A549 (cell line): Measurements from ENCODE around the gene CCDC97. TPM values are rescaled to one million over a fixed set of nuclear protein-coding genes. Genes with fewer than 3 reads are reported as not detected.

Experiments used
- ATAC-seq, 2 experiments: fragments of 200-7000 bp in 1 of 2; fragments of >200 bp in 1 of 2; cut with Nextera tagmentation in 1 of 2; cut with Tn5 transposase in 1 of 2; 3 replicates each; pipeline versions ENCODE4 v1.8.0 to v1.9.1; 2018 to 2020; ENCODE audit warnings: mild to moderate bottlenecking in 1 of 2, moderate library complexity in 1 of 2
- CTCF ChIA-PET: fragments of 300-600 bp; sonication (Branson Sonifier 250); formaldehyde crosslinking; extraction: SDS; loops from one replicate; lab custom pipeline; 2021; ENCODE audit warnings: antibody characterized with exemption, inconsistent platforms; lab: Yijun Ruan, JAX
- POLR2A ChIA-PET: fragments of 350-600 bp; formaldehyde crosslinking; extraction: SDS; loops from one replicate; lab custom pipeline; 2021; ENCODE audit warnings: antibody characterized with exemption, inconsistent platforms; lab: Yijun Ruan, JAX
- DNase-seq, 2 experiments: peaks; one replicate each; pipeline versions ENCODE4 v3.0.0 to v3.0.0-alpha.2; 2011 to 2016; ENCODE audit warnings: low read depth in 1 of 2, low spot score in 1 of 2
- FAIRE-seq: peaks from 2 replicates; lab custom pipeline; 2011; peaks lifted over from hg19 to GRCh38; lab: Jason Lieb, UNC
- H3K27ac ChIP-seq, 2 experiments: fragments of >200 bp; sonication (Bioruptor Twin); formaldehyde crosslinking; 3 replicates each; pipeline ENCODE4 v1.5.1; 2016 to 2017
- H3K4me1 ChIP-seq: fragments of >200 bp; sonication (Bioruptor Twin); formaldehyde crosslinking; 3 replicates; pipeline ENCODE4 v1.6.1; 2016
- H3K4me2 ChIP-seq: fragments of >200 bp; sonication (Bioruptor Twin); formaldehyde crosslinking; 3 replicates; pipeline ENCODE4 v1.6.1; 2016
- H3K4me3 ChIP-seq: fragments of >200 bp; sonication (Bioruptor Twin); formaldehyde crosslinking; 3 replicates; pipeline ENCODE4 v1.5.1; 2016
- H3K9me3 ChIP-seq: fragments of >200 bp; sonication (Bioruptor Twin); formaldehyde crosslinking; 3 replicates; pipeline ENCODE4 v1.6.1; 2016
- CBX8 ChIP-seq: fragments of 200-600 bp; sonication (generic); IDR thresholded peaks from 2 replicates; pipeline ENCODE4 v1.6.1; 2016
- CEBPB ChIP-seq, 2 experiments: fragments of >200 bp in 1 of 2; sonication (Bioruptor Twin) in 1 of 2; formaldehyde crosslinking in 1 of 2; IDR thresholded peaks; 2 replicates each; pipeline ENCODE4 v1.6.1; 2012 to 2016
- CHD2 ChIP-seq: fragments of 150-350 bp; IDR thresholded peaks from 2 replicates; pipeline ENCODE4 v1.6.1; 2014; ENCODE audit warnings: low read length; ENCODE audit not compliant: partially characterized antibody
- CTCF ChIP-seq: fragments of >200 bp; sonication (Bioruptor Twin); formaldehyde crosslinking; IDR thresholded peaks from 3 replicates; pipeline ENCODE4 v1.5.1; 2016
- E2F6 ChIP-seq: IDR thresholded peaks from 2 replicates; pipeline ENCODE4 v1.6.1; 2012; ENCODE audit warnings: low read depth, borderline replicate concordance
- EHF ChIP-seq: fragments of 250-450 bp; sonication (Bioruptor Pico); IDR thresholded peaks from 2 replicates; pipeline ENCODE4 v1.5.0; 2020; ENCODE audit warnings: mild to moderate bottlenecking
- EP300 ChIP-seq, 2 experiments: fragments of >200 bp; sonication (Bioruptor Twin); formaldehyde crosslinking; IDR thresholded peaks; 2 replicates in 1 of 2; 3 replicates in 1 of 2; pipeline ENCODE4 v1.6.1; 2016 to 2017
- ESRRA ChIP-seq: fragments of 150-350 bp; IDR thresholded peaks from 2 replicates; pipeline ENCODE4 v1.6.1; 2014; ENCODE audit warnings: mild to moderate bottlenecking, low read length, borderline replicate concordance
- FOSL2 ChIP-seq, 2 experiments: fragments of 450-650 bp in 1 of 2; fragments of >200 bp in 1 of 2; sonication (Bioruptor Twin) in 1 of 2; formaldehyde crosslinking; IDR thresholded peaks; 2 replicates each; pipeline versions ENCODE4 v1.5.0 to v1.6.1; 2016 to 2020; ENCODE audit warnings: mild to moderate bottlenecking in 1 of 2, moderate library complexity in 1 of 2
- FOXS1 ChIP-seq: fragments of 250-450 bp; sonication (Bioruptor Pico); IDR thresholded peaks from 2 replicates; pipeline ENCODE4 v1.5.0; 2020; ENCODE audit warnings: mild to moderate bottlenecking, moderate library complexity
- HES2 ChIP-seq: fragments of >200 bp; sonication (Bioruptor Twin); formaldehyde crosslinking; IDR thresholded peaks from 2 replicates; pipeline ENCODE4 v1.6.1; 2016
- HEYL ChIP-seq: fragments of 250-450 bp; sonication (Bioruptor Pico); IDR thresholded peaks from 2 replicates; pipeline ENCODE4 v1.8.0; 2021; ENCODE audit warnings: mild to moderate bottlenecking, moderate library complexity
- HOXB13 ChIP-seq: fragments of 250-450 bp; sonication (Bioruptor Pico); IDR thresholded peaks from 2 replicates; pipeline ENCODE4 v1.5.0; 2020; ENCODE audit warnings: low read depth, mild to moderate bottlenecking, moderate library complexity
- HOXB5 ChIP-seq: fragments of 250-450 bp; sonication (Bioruptor Pico); IDR thresholded peaks from 2 replicates; pipeline ENCODE4 v1.5.0; 2020; ENCODE audit warnings: mild to moderate bottlenecking, moderate library complexity
- JUN ChIP-seq, 2 experiments: fragments of >200 bp; sonication (Bioruptor Twin); formaldehyde crosslinking; IDR thresholded peaks; 2 replicates in 1 of 2; 3 replicates in 1 of 2; pipeline ENCODE4 v1.6.1; 2016 to 2017
- JUNB ChIP-seq: fragments of >200 bp; sonication (Bioruptor Twin); formaldehyde crosslinking; IDR thresholded peaks from 2 replicates; pipeline ENCODE4 v1.6.1; 2016
- KDM5A ChIP-seq: fragments of 200-600 bp; sonication (generic); IDR thresholded peaks from 2 replicates; pipeline ENCODE4 v1.6.1; 2016; ENCODE audit warnings: antibody characterized with exemption, mild to moderate bottlenecking
- MAFK ChIP-seq: fragments of 450-650 bp; IDR thresholded peaks from 2 replicates; pipeline ENCODE4 v1.6.1; 2014; ENCODE audit not compliant: partially characterized antibody
- MAX ChIP-seq: IDR thresholded peaks from 2 replicates; pipeline ENCODE4 v1.6.1; 2012
- NPAS2 ChIP-seq: fragments of 250-450 bp; sonication (Bioruptor Pico); IDR thresholded peaks from 2 replicates; pipeline ENCODE4 v1.8.0; 2022; ENCODE audit warnings: mild to moderate bottlenecking, moderate library complexity, borderline replicate concordance
- NR3C1 ChIP-seq: fragments of >200 bp; sonication (Bioruptor Twin); formaldehyde crosslinking; IDR thresholded peaks from 3 replicates; pipeline ENCODE4 v1.6.1; 2017
- PHF8 ChIP-seq: fragments of 200-600 bp; sonication (generic); IDR thresholded peaks from 2 replicates; pipeline ENCODE4 v1.6.1; 2016; ENCODE audit warnings: low read depth, mild to moderate bottlenecking, antibody characterized with exemption, moderate library complexity, borderline replicate concordance
- POLR2AphosphoS2 ChIP-seq: conservative IDR thresholded peaks from 2 replicates; pipeline ENCODE4 v1.6.1; 2012; ENCODE audit warnings: low read length, improper control_type of control experiment, inconsistent platforms
- RAD21 ChIP-seq, 2 experiments: fragments of >200 bp in 1 of 2; sonication (Bioruptor Twin) in 1 of 2; formaldehyde crosslinking in 1 of 2; IDR thresholded peaks in 1 of 2; conservative IDR thresholded peaks in 1 of 2; 2 replicates in 1 of 2; 3 replicates in 1 of 2; pipeline ENCODE4 v1.6.1; 2012 to 2018; ENCODE audit warnings: inconsistent platforms in 1 of 2
- REST ChIP-seq: fragments of 200-600 bp; sonication (generic); IDR thresholded peaks from 2 replicates; pipeline ENCODE4 v1.6.1; 2016; ENCODE audit warnings: antibody characterized with exemption, mild to moderate bottlenecking, moderate library complexity
- TFCP2L1 ChIP-seq: fragments of 250-450 bp; sonication (Bioruptor Pico); IDR thresholded peaks from 2 replicates; pipeline ENCODE4 v1.5.0; 2021; ENCODE audit warnings: mild to moderate bottlenecking
- USF2 ChIP-seq: fragments of 450-650 bp; IDR thresholded peaks from 2 replicates; pipeline ENCODE4 v1.6.1; 2014; ENCODE audit warnings: antibody characterized with exemption
- WGBS: methylation state at CpG from one replicate; pipeline ENCODE4 v1.1.6; 2017; ENCODE audit errors: missing lambda C conversion rate; 5-methylcytosine and 5-hydroxymethylcytosine counted together
- polyA plus RNA-seq, 4 experiments: library from polyadenylated mRNA; depleted of rRNA in 3 of 4; stranded (reverse); fragments of >200 nt; fragmentation: RNase III in 1 of 4; extraction: RNeasy Plus Mini Kit Qiagen cat#74134 plus additional on column Dnase treatment in 1 of 4; gene quantifications; 2 replicates in 3 of 4; 3 replicates in 1 of 4; pipeline ENCODE4 v1.2.3, GENCODE V29; 2011 to 2017

Gene CCDC97
- polyA plus RNA-seq, 2 of the 4 experiments (the other 2 are of a cell fraction): 18.7 to 26.8 TPM

- no peak for TF ChIP-seq NPAS2 (CRISPR knock-in tag)
- TF ChIP-seq RAD21 (conservative IDR thresholded peaks at IDR 0.05 in 1 of 2, IDR thresholded peaks at IDR 0.05 in 1 of 2): peak; percentile 64 to 76
These were observed 42.9 kb downstream of the CCDC97 start (continued) for GRCh38 chr19:41352609-41353465.

GRCh38 chr19:41353466-41354342 lies 43.7 kb downstream of the CCDC97 start, which contains the start of gene TGFB1:
TGFB1 (minus strand) TSS chr19:41353922; CDS start chr19:41353044, 878 bp downstream.
- POLR2A ChIA-PET: interaction anchor here (0.5 to 5.6 kb wide), 8 partner anchors 8 to 90 kb away, joined by 3 to 96 read pairs (median 5); partner anchors contain the start of genes B9D2, CCDC97 and HNRNPUL1
- Histone ChIP-seq H3K4me3 (peak within 1 kb of the TSS; percentile 72), H3K27ac (peak within 1 kb of the TSS; percentile 90 to 92), H3K4me2 (peak within 1 kb of the TSS; percentile 90), H3K9me3 (no peaks in the 10 kb centered on the region), H3K4me1 (peaks cover 15% of the 10 kb centered on the region)
- FAIRE-seq (no peak), DNase-seq (peak; percentile 92 to 100), ATAC-seq (peak; percentile 53 to 71)
- CTCF ChIA-PET: interaction anchor here (0.6 to 9.4 kb wide), 40 partner anchors 9 to 1085 kb away, joined by 3 to 197 read pairs (median 6); partner anchors contain the start of genes B9D2, CCDC97, CYP2S1 and HNRNPUL1
- WGBS: 1% methylated on average over 45 of the region's 78 CpGs
- no peak for TF ChIP-seq MAFK
- TF ChIP-seq TFCP2L1 (CRISPR knock-in tag): peak; percentile 81; the same call in 1 of the 2 replicates
- TF ChIP-seq FOSL2 (IDR thresholded peaks at IDR 0.05): no peak
- no peak for TF ChIP-seq FOSL2 (CRISPR knock-in tag; IDR thresholded peaks at IDR 0.05)
- TF ChIP-seq FOXS1 (CRISPR knock-in tag): no peak
- no peak for TF ChIP-seq ESRRA
- TF ChIP-seq EP300 (IDR thresholded peaks at IDR 0.05): peak in 1 of 2 experiments; percentile 42; a peak in 1 of 5 replicates
- peak; percentile 69 for TF ChIP-seq REST
- no peak for TF ChIP-seq NPAS2 (CRISPR knock-in tag)
- no peak for TF ChIP-seq NR3C1
- 0 out of 2 replicates have a peak, but pooled peaks have one; percentile 25 for TF ChIP-seq PHF8
- TF ChIP-seq CBX8: no peak
- TF ChIP-seq E2F6: peak; percentile 92
- peak; percentile 92 to 98; a peak in 4 of 5 replicates for TF ChIP-seq JUN (IDR thresholded peaks at IDR 0.05)
- no peak for TF ChIP-seq CEBPB (IDR thresholded peaks at IDR 0.05)
- peak; percentile 59 for TF ChIP-seq MAX
- peak; percentile 74 for TF ChIP-seq CHD2
- TF ChIP-seq HOXB13 (CRISPR knock-in tag): no peak
- TF ChIP-seq HEYL: no peak
- TF ChIP-seq EHF: no peak
- TF ChIP-seq POLR2AphosphoS2: no peak; the same call in 1 of the 2 replicates
- TF ChIP-seq KDM5A: no peak
- TF ChIP-seq CTCF: peak; percentile 99
- TF ChIP-seq HES2: no peak
- TF ChIP-seq HOXB5: no peak
- 0 out of 2 replicates have a peak, but pooled peaks have one; percentile 15 for TF ChIP-seq JUNB
- TF ChIP-seq USF2: no peak
